HCEC 1CT (cell line): Measurements from ENCODE around the gene MUC22.
"Not testable (repeated sequence)": the region's sequence is repeated elsewhere in the genome, so short reads cannot be mapped to it uniquely, and the experiment has no call there.

Experiments
- DNase-seq: peaks from one replicate; pipeline ENCODE4 v3.0.0-alpha.2; 2017

MUC22 gene

GRCh38 chr6:31000067-31000860, 10.0 kb upstream of the MUC22 start:
- DNase-seq, result not testable (repeated sequence)

GRCh38 chr6:31001281-31001888, 8.9 kb upstream of the MUC22 start:
- DNase-seq, result no peak

GRCh38 chr6:31002471-31002870, 7.8 kb upstream of the MUC22 start:
- no peak for DNase-seq

- no peak for DNase-seq
Measured at GRCh38 chr6:31004794-31005193, 5.5 kb upstream of the MUC22 start.

- no peak for DNase-seq
Measured at GRCh38 chr6:31005249-31006020, 4.8 kb upstream of the MUC22 start.

GRCh38 chr6:31007694-31008093, 2.6 kb upstream of the MUC22 start:
- DNase-seq, result peak; percentile 96

- DNase-seq, result no peak
Measured at GRCh38 chr6:31008165-31008564, 2.1 kb upstream of the MUC22 start.

GRCh38 chr6:31009731-31010130, 543 bp upstream of the MUC22 start:
- no peak for DNase-seq

- DNase-seq, result no peak
Measured at GRCh38 chr6:31011153-31011552, 879 bp downstream of the MUC22 start.

- no peak for DNase-seq
Measured at GRCh38 chr6:31016659-31017299, 6.5 kb downstream of the MUC22 start.

- DNase-seq, result not testable (repeated sequence)
Measured at GRCh38 chr6:31017436-31017835, 7.2 kb downstream of the MUC22 start.

GRCh38 chr6:31020057-31020456, 9.8 kb downstream of the MUC22 start:
- DNase-seq, result no peak

GRCh38 chr6:31020631-31021255, 10.5 kb downstream of the MUC22 start:
- DNase-seq, result not testable (repeated sequence)

- not testable (repeated sequence) for DNase-seq
Measured at GRCh38 chr6:31021705-31022531, 11.6 kb downstream of the MUC22 start.

GRCh38 chr6:31025595-31025994, 15.3 kb downstream of the MUC22 start:
- DNase-seq, result no peak

- DNase-seq, result no peak
Measured at GRCh38 chr6:31031095-31031494, 20.8 kb downstream of the MUC22 start.

- no peak for DNase-seq
Measured at GRCh38 chr6:31033075-31033474, 22.8 kb downstream of the MUC22 start.

GRCh38 chr6:31035862-31036497, 25.7 kb downstream of the MUC22 start:
- peak; percentile 32 for DNase-seq

- DNase-seq, result no peak
Measured at GRCh38 chr6:31037169-31037568, 26.9 kb downstream of the MUC22 start.

- peak; percentile 52 for DNase-seq
Measured at GRCh38 chr6:31037682-31038081, 27.4 kb downstream of the MUC22 start.

GRCh38 chr6:31038559-31038958, 28.3 kb downstream of the MUC22 start:
- DNase-seq, result no peak
